GM18505 (cell line): ENCODE results near the gene YTHDC1.

Experiments used
- ATAC-seq: cut with Tn5 transposase; IDR thresholded peaks from one replicate; pipeline ENCODE4 v1.9.1; 2021; ENCODE audit not compliant: unreplicated experiment
- POLR2A ChIP-seq: IDR thresholded peaks from 4 replicates; pipeline ENCODE4 v1.6.1; 2011; ENCODE audit warnings: borderline replicate concordance; ENCODE audit not compliant: insufficient read depth, insufficient read length; ENCODE audit errors: extremely low read depth

Gene YTHDC1

GRCh38 chr4:68344049-68344448 lies 5.8 kb downstream of the YTHDC1 start:
- no peak for TF ChIP-seq POLR2A
- ATAC-seq: no peak

- no peak for TF ChIP-seq POLR2A
- no peak for ATAC-seq
These were observed 7.8 kb downstream of the YTHDC1 start for GRCh38 chr4:68342134-68342533.

GRCh38 chr4:68338625-68339024 lies 11.3 kb downstream of the YTHDC1 start:
- TF ChIP-seq POLR2A: no peak
- no peak for ATAC-seq

- TF ChIP-seq POLR2A: no peak
- ATAC-seq: no peak
These were observed 12.4 kb downstream of the YTHDC1 start for GRCh38 chr4:68337522-68337921.

- ATAC-seq: no peak
- no peak for TF ChIP-seq POLR2A
These were observed 12.9 kb downstream of the YTHDC1 start for GRCh38 chr4:68337004-68337403.

GRCh38 chr4:68336530-68336929 lies 13.4 kb downstream of the YTHDC1 start:
- TF ChIP-seq POLR2A: no peak
- ATAC-seq: no peak

GRCh38 chr4:68326141-68326540 lies 23.7 kb downstream of the YTHDC1 start:
- no peak for ATAC-seq
- TF ChIP-seq POLR2A: no peak

- no peak for TF ChIP-seq POLR2A
- ATAC-seq: no peak
These were observed 25.2 kb downstream of the YTHDC1 start for GRCh38 chr4:68324519-68325262.

- no peak for ATAC-seq
- no peak for TF ChIP-seq POLR2A
These were observed 30.9 kb downstream of the YTHDC1 start for GRCh38 chr4:68319040-68319439.

GRCh38 chr4:68316193-68316969 lies 33.5 kb downstream of the YTHDC1 start:
- TF ChIP-seq POLR2A: no peak
- ATAC-seq: no peak

- TF ChIP-seq POLR2A: no peak
- ATAC-seq: no peak
These were observed 39.1 kb downstream of the YTHDC1 start for GRCh38 chr4:68310651-68311247.

GRCh38 chr4:68304731-68305130 lies 45.2 kb downstream of the YTHDC1 start:
- no peak for TF ChIP-seq POLR2A
- no peak for ATAC-seq

GRCh38 chr4:68299492-68300457 lies 50.1 kb downstream of the YTHDC1 start:
- no peak for ATAC-seq
- TF ChIP-seq POLR2A: no peak

- ATAC-seq: no peak
- no peak for TF ChIP-seq POLR2A
These were observed 52.8 kb downstream of the YTHDC1 start for GRCh38 chr4:68297137-68297536.

- TF ChIP-seq POLR2A: no peak
- no peak for ATAC-seq
These were observed 58.6 kb downstream of the YTHDC1 start for GRCh38 chr4:68291256-68291655.
